Amniotic stem cell (primary cell): ENCODE measurements around the gene MID1.
"Not testable (repeated sequence)": the region's sequence is repeated elsewhere in the genome, so short reads cannot be mapped to it uniquely, and the experiment has no call there.

Experiments used
- DNase-seq: peaks from one replicate; lab custom pipeline; 2025; lab: John Stamatoyannopoulos, UW

Gene MID1

GRCh38 chrX:10617186-10617998, 3.0 kb downstream of the MID1 start:
- no peak for DNase-seq

GRCh38 chrX:10615931-10616774, 4.2 kb downstream of the MID1 start:
- no peak for DNase-seq

- no peak for DNase-seq
Measured at GRCh38 chrX:10612215-10612614, 8.2 kb downstream of the MID1 start.

- DNase-seq: no peak
Measured at GRCh38 chrX:10611441-10612090, 8.8 kb downstream of the MID1 start.

GRCh38 chrX:10608099-10608498, 12.3 kb downstream of the MID1 start:
- DNase-seq: no peak

- no peak for DNase-seq
Measured at GRCh38 chrX:10607233-10607632, 13.2 kb downstream of the MID1 start.

GRCh38 chrX:10603612-10604011, 16.8 kb downstream of the MID1 start:
- no peak for DNase-seq

GRCh38 chrX:10602646-10603045, 17.7 kb downstream of the MID1 start:
- DNase-seq: no peak

GRCh38 chrX:10600479-10600878, 19.9 kb downstream of the MID1 start:
- DNase-seq: no peak

- DNase-seq: no peak
Measured at GRCh38 chrX:10598540-10598939, 21.8 kb downstream of the MID1 start.

GRCh38 chrX:10597871-10598270, 22.5 kb downstream of the MID1 start:
- no peak for DNase-seq

GRCh38 chrX:10591363-10592335, 28.7 kb downstream of the MID1 start:
- DNase-seq: no peak

GRCh38 chrX:10589787-10590186, 30.6 kb downstream of the MID1 start:
- DNase-seq: not testable (repeated sequence)

- DNase-seq: no peak
Measured at GRCh38 chrX:10589098-10589497, 31.3 kb downstream of the MID1 start.

GRCh38 chrX:10584882-10585281, 35.5 kb downstream of the MID1 start:
- not testable (repeated sequence) for DNase-seq

- no peak for DNase-seq
Measured at GRCh38 chrX:10582945-10583344, 37.4 kb downstream of the MID1 start.

- DNase-seq: no peak
Measured at GRCh38 chrX:10582215-10582733, 38.1 kb downstream of the MID1 start.

- DNase-seq: peak; percentile 1
Measured at GRCh38 chrX:10579112-10580011, 41.0 kb downstream of the MID1 start.

GRCh38 chrX:10578527-10578926, 41.9 kb downstream of the MID1 start:
- no peak for DNase-seq

- no peak for DNase-seq
Measured at GRCh38 chrX:10577853-10578252, 42.5 kb downstream of the MID1 start.
